HG02642 (cell line): ENCODE results near the gene CYP46A1.

Source experiments
- ATAC-seq: cut with Tn5 transposase; IDR thresholded peaks from one replicate; pipeline ENCODE4 v1.9.1; 2021; ENCODE audit warnings: mild to moderate bottlenecking; ENCODE audit not compliant: unreplicated experiment, poor library complexity

The CYP46A1 gene

GRCh38 chr14:99672506-99673304 lies 11.4 kb upstream of the CYP46A1 start:
- ATAC-seq = no peak

GRCh38 chr14:99673305-99674063 lies 10.6 kb upstream of the CYP46A1 start:
- no peak for ATAC-seq

DNA sequence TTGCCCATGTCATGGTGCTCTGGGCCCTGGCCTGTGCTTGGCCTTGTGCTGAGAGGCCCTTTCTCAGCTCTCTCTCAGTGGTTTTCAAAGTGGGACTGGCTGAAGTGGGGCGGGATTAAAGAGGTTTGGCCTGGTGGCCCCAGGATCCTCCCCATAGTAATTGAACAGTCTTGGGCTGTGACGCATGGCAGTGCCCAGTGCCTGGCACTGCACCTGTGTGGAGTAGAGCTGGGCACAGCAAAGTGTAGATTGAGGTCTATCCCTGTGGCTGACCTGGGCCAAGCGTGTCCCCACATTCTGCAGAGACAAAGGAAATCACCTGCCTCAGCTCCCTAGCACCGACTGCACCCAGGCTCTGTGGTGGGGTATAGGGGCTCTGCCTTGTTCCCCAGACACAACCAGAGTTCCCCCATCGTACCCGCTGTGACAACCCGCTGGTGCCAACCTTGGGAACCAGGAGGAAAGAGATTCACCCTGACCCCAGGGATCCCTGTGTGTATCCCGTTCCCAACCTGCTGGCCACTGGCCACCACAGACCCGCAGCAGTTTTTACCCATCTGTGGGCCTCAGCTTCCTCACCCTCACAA lies 9.9 kb upstream of the CYP46A1 start:
- ATAC-seq = no peak

- ATAC-seq = no peak
These were observed 9.2 kb upstream of the CYP46A1 start for GRCh38 chr14:99674776-99675381.

GRCh38 chr14:99675382-99675835 lies 8.7 kb upstream of the CYP46A1 start:
- no peak for ATAC-seq

DNA sequence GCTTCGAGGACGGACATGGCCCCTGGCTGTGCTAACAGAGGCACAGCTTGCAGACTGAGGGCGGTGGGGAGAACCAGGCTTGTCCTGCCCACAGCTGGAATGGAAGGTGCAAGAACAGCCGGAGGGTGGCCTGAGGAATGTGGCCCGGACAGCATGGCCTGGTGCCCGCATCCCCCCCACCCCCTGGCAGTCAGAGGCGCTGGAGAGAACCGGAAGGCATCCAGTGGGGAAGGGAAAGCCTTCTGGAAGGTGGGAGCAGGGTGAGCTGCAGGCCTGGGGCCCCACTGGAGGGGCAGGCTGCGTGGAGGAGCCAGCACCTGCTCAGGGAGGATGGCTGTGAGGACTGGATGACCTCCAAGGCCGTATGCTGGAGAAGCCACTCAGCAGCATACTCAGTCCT lies 8.1 kb upstream of the CYP46A1 start:
- no peak for ATAC-seq

DNA sequence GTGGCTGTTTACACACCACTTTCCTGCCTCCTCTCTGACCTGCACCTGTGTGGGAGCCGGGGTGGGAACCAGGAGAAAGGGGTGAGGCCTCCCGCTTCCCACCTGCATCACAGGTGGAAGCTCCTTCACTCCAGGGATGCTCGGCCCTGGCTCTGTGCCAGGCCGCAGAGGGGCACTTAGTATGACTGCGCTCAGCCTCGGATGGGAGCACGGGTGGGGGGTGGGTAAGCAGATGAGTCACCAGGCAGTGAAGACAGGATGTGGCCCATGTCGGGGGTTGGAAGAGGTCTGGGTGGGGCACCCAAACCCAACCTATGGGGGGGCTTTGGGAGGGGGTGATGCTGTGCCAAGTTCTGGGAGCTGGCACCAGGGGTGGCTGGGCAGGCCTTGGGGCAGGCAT lies 7.4 kb upstream of the CYP46A1 start:
- ATAC-seq = no peak

DNA sequence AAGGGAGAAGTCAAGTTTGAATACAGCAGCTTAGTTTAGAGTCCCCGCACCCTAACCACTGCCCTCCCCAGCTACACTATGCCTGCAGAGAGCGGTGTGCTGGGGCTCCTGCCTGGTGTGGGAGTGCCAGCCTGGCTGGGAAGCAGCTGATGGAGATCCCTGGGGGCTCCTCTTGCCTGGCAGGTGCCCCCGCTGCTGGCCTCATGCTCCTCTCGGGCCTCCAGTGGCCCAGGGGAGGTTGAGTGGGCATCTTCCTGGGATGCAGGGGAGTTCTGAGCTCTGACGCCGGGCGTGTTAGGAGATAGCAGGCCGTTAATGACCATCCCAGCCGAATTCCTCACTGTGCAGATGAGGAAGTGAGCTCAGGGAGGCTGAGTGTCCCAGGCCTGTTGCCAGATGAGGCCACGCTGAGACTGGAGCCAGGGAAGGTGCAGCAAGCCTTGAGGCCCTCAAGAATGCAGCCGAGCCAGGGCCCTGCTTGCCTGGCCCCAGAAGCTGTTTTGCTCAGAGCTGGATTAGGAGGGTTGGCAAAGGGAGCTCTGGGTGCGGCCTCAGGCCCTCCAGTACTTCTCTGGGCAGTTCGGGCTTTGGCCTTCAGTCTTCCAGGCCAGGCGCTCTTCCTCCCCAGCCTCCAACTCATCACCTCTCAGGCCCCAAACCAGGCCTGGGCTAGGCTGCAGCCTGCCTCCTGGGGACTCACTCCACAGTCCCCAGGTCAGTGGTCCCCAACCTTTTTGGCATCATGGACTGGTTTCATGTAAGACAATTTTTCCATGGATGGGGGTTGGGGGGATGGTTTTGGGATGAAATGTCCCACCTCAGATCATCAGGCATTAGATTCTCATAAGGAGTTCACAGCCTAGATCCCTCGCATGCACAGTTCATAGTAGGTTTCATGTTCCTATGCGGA lies 6.6 kb upstream of the CYP46A1 start:
- ATAC-seq = no peak

DNA sequence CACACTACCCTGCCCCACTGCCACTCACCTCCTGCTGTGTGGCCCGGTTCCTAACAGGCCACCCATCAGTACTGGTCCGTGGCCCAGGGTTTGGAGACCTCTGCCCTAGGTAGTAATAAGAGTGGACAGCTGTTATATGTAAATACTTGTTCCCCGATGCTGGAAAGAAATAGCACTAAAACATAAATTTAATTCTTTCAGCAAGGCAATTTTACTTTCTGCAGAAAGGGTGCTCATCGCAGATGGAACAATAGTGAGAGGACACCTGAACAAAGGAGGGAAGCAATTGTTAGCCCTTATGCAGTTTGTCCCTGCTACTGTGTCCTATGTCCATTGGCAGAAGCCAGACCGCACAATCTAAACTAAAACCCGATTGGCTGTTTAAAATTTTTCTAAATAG lies 5.9 kb upstream of the CYP46A1 start:
- no peak for ATAC-seq

- ATAC-seq = no peak
These were observed 5.0 kb upstream of the CYP46A1 start for GRCh38 chr14:99679111-99679510.

- ATAC-seq = no peak
These were observed 4.6 kb upstream of the CYP46A1 start for GRCh38 chr14:99679543-99679942.

DNA sequence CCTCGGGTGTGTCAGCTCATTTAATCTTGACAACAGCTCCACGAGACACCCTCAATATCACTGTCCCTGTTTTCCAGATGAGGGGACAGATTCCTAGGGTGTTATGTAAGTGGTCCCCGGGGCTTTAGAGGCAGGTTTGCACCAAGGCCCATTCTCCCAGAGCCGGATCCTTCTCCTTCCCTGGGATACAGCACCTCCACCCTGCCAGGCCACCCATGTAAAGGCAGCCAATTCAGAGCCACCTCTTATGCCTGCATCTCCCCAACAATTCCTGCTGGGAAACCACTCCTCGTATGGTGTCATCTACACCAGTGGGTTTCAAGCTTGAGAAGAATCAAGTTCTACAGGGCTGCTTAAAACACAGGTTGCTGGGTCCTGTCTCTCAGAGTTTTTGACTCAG lies 4.1 kb upstream of the CYP46A1 start:
- ATAC-seq = no peak

GRCh38 chr14:99681101-99681831 lies 2.8 kb upstream of the CYP46A1 start:
- no peak for ATAC-seq

DNA sequence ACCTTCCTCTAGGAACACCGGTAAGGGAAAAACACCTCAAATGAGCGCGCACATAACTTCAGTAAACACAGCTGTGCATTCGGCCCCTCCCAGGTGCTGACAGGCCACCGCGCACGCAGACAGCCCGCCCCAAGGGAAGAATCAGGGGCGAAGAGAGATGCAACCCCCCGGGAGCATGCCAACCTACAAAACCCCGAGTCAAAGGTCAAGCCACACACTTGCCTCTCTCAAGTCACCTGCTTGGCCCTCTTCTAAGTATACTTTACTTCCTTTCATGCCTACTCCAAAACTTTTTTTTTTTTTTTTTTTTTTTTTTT lies 2.3 kb upstream of the CYP46A1 start:
- ATAC-seq = no peak

- ATAC-seq = no peak
These were observed 1.1 kb upstream of the CYP46A1 start for GRCh38 chr14:99682809-99683618.

DNA sequence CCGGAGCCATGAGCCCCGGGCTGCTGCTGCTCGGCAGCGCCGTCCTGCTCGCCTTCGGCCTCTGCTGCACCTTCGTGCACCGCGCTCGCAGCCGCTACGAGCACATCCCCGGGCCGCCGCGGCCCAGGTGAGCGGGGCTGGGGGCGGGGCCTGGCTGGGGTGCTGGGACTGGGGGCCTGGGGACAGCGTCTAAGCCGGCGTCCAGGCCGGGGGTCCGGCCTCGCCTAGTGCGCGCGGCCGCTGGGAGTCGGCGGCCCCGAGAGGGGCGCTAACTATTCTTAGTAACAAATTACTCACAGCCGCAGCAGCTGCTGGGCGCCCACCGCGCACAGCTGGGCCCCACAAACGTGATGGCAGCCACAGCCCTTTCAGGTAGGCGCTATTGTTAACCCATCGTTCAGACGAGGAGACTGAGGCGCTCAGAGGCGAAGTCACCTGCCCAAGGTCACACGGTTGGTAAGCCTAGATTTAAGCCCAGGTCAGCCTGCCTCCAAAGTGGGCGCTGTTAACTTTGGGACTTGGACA lies 374 bp downstream of the CYP46A1 start:
- no peak for ATAC-seq

DNA sequence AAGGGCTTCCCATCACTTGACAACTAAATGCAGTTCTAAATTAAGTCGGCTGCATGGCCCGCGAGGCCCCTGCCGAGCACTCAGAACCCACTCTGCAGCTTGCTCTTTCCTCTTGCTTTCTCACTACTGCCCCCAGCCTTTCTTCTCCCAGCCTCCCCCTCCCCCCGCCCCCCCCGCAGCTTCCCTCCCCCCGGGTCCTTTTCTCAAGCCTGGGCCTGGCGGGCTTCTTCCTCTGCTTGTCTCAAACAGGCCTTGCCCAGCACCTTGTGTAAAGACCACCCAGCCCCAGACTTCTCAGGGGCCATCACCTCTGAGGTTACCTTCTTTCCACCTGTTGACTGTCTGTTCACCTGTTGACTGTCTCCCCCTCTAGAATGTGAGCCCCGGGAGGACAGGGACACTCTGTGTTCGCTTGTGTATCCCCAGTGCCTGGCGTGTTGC lies 1.1 kb downstream of the CYP46A1 start:
- no peak for ATAC-seq

DNA sequence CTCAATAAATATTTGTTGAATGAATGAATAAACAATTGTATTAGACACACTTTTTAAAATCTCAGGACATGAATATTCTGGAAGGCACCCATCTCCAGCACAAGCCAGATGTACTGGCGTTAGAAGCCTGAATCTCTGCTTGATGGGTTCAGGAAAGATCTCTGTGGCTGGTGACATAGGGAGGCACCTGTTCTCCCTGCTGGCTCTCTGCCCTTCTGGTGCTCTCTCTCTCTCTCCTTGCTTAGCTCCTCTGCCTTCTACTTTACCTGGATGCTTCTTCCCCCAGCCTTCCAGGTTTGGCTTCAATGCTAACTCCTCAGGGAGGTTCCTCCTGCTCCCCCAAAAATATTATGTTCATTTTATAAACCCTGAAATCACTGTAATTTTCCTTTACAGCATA lies 1.5 kb downstream of the CYP46A1 start:
- no peak for ATAC-seq
